NCI-H82 treated with DMSO at 0.1 percent for 48 hours (cell line): ENCODE data around the gene MAPK8IP1.

ENCODE experiments used
- DNase-seq: peaks from one replicate; lab custom pipeline; 2025; ENCODE audit not compliant: unreplicated experiment; lab: John Stamatoyannopoulos, UW

The MAPK8IP1 gene

GRCh38 chr11:45924036-45924915, 38.8 kb downstream of the MAPK8IP1 start:
- no peak for DNase-seq

GRCh38 chr11:45924927-45925326, 39.5 kb downstream of the MAPK8IP1 start:
- DNase-seq = no peak

DNA sequence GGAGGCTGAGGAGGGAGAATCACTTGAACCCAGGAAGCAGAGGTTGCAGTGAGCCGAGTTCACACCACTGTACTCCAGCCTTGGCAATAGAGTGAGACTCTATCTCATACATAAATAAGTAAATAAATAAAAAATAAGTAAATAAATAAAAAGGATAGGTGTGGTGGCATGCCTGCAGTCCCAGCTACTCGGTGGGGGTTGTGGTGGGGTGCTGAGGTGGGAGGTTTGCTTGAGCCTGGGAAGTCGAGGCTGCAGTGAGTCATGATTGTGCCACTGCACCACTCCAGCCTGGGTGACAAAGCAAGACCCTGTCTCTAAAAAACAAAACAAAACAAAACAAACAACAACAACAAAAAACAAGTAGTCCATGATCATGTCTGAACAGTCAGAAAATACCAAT, 40.1 kb downstream of the MAPK8IP1 start:
- DNase-seq = no peak

DNA sequence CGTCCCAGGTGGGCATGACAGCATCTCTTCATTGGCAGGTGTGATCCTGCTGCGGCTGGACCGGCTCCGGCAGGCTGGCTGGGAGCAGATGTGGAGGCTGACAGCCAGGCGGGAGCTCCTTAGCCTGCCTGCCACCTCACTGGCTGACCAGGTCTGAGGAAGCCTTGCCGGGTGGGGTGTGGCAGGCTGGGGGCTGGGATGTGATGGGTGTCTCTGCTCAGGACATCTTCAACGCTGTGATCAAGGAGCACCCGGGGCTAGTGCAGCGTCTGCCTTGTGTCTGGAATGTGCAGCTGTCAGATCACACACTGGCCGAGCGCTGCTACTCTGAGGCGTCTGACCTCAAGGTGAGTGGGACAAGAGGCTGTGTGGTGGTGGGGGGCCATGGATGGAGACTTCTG, 40.5 kb downstream of the MAPK8IP1 start:
- no peak for DNase-seq

DNA sequence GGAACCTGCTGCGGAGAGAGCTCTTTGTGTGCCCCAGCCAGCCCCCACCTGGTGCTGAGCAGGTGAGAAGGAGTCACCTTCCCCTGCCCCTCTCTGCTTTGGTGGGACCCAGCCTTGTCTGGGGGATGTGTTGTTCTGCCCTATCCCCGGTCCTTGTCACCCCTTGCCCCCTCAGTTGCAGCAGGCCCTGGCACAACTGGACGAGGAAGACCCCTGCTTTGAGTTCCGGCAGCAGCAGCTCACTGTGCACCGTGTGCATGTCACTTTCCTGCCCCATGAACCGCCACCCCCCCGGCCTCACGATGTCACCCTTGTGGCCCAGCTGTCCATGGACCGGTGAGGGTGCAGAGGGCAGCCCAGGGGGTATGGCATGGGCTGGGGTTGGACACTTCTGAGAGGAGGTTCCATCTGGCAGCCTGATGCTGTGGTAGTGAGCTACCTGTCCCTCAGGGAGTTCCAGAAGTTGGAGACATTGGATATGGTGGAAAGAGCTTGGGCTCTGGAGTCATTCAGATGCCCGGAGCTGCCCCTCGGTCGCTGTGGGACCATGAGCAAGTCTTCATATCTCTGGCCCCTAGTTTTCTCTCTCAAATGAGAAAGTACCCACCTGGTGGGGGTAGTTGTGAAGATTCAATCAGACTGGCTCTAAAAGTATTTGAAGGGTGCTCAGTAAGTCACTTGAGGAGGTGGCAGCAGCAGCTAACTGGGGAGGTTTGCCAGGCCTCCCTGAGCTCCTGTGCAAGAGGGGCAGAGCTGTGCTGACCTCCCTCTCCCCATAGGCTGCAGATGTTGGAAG, 41.3 kb downstream of the MAPK8IP1 start:
- DNase-seq = no peak

- DNase-seq = no peak
Observed at GRCh38 chr11:45927332-45927683, 41.9 kb downstream of the MAPK8IP1 start.

GRCh38 chr11:45927684-45928413, 42.4 kb downstream of the MAPK8IP1 start:
- no peak for DNase-seq

DNA sequence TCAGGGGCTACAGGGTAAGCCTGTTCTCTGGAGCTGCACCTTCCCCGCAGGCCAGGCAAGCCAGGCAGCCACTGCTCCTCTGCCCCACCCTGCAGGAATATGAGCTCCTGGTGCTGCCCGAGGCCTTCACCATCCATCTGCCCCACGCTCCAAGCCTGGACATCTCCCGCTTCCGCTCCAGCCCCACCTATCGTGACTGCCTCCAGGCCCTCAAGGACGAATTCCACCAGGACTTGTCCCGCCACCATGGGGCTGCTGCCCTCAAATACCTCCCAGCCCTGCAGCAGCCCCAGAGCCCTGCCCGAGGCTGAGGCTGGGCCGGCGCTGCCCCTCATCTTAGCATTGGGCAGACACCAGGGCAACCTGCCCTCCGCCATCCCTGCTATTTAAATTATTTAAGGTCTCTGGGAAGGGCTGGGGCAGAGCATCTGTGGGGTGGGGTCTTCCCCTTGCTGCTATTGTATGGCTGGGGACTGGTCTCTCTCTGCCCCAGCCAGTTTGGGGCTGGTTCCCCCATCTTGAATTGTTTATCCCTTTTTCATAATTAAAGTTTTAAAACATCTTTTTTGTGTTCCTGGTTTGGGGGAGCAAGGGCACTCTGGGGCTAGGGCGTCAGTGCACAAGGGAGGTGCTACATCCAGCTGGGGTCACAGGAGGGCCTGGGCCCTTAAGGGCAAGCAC, 43.2 kb downstream of the MAPK8IP1 start:
- no peak for DNase-seq

DNA sequence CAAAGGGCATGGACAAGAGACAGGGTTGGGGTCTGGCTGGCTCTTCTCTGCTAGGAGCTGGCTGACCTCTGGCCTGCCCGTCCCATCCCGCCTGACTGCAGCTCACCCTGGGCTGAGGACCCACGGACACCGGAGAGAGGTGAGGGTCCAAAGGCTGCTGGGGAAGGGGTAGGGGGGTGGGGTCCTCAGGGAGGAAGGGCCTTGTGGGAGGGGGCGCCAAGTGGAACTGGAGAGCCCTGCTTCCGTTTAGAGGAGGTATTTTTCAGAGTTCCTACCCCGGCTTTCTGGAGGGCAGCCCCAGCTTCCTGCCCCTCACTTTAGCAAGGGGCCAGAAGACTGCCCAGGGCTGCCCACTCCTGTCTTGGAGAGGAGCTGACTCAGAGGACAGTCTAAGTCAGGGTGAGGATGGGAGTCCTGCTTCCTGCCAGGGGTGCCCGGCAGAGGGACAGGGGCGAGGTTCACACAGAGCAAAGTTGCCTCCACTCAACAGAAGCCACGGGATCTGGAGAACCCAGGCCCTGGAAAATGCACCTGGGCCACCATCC, 44.1 kb downstream of the MAPK8IP1 start:
- no peak for DNase-seq

- no peak for DNase-seq
Observed at GRCh38 chr11:45930031-45930794, 44.8 kb downstream of the MAPK8IP1 start.

GRCh38 chr11:45930951-45931570, 45.6 kb downstream of the MAPK8IP1 start:
- DNase-seq = no peak

DNA sequence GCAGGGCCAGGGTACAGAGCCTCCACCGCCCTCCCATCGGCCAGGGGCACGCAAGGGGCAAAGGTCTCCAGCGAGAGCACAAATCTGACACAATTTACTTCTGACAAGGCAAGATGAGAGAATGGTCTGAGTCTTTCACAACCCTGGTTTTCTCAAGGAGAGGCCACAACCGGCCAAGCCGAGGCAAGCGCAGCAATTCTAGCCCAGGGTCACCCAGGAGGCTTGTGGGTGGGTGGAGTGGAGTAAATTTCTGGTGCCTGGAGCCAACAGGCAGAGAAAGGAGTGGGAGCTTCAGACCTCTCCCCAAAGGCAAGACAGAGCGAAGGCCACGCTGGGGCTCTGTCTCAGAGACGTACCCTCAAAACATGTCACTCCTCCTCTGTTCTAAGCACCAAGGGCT, 46.3 kb downstream of the MAPK8IP1 start:
- no peak for DNase-seq

- no peak for DNase-seq
Observed at GRCh38 chr11:45932217-45932616, 46.8 kb downstream of the MAPK8IP1 start.

DNA sequence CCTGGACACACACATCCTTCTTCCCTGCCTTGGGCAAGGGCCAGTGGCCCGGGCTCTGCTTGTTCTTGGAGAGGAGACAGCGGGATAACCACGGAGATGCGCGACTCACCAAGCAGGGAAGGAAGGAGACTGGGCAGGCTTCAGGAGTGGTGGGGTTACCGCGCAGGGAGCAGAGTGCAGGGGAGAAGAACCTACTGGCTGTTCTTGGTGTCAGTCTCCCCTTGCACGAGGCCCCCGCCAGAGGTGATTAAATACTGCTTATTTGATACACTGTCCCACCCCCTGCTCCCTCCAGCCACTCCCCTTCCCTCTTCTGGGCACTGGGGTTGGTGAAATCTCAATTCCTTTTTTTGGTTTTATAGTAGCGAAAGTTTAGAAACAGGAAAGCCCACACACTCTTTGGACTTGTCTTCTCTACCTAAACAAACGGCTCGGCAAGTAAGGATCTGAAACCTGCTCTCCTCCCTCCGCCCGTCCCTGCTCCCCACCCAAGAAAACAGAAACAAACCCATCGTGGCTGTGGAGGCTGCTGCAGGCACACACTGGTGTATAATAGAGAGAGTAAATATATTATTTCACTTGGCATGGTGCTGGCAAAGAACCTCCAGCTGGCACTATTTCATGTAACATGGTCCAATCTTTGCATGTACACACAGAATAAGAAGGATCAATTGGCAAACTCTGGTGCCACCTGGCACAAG, 47.8 kb downstream of the MAPK8IP1 start:
- DNase-seq = no peak

DNA sequence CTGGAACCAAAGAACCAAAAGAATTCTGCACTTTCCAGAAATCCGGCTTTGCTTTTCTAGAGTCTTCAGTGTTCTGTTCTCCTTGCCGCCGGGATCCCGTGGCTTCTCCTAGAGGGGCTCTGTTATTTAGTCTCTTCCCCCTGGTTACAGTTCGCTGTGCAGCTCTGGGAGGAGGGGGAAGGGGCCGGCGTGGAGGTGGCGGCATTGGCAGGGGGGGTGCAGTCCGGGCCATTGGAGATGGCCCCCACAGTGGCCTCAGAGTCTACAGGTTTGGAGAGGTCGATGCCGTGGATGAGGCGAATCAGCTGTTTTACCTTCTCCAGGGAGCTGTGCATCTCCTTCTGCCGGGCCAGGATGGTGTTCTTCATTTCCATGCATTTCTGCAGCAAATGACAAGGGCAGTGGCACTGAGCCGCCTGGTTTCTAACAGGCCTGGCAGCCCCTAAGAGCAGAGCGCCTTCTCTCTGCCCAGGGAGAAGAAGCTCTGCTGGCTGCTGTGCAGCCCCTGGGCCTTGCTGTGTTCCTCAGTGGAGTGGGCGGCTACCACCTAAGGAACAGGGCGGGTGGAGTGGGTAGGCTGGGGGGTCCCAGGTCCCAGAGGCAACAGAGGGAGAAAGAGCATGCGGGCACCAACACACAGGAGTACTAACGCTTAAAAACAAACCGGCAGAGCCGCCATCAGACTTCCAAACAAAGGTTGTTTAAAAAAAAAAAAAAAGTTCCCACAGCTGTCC, 48.6 kb downstream of the MAPK8IP1 start:
- no peak for DNase-seq

DNA sequence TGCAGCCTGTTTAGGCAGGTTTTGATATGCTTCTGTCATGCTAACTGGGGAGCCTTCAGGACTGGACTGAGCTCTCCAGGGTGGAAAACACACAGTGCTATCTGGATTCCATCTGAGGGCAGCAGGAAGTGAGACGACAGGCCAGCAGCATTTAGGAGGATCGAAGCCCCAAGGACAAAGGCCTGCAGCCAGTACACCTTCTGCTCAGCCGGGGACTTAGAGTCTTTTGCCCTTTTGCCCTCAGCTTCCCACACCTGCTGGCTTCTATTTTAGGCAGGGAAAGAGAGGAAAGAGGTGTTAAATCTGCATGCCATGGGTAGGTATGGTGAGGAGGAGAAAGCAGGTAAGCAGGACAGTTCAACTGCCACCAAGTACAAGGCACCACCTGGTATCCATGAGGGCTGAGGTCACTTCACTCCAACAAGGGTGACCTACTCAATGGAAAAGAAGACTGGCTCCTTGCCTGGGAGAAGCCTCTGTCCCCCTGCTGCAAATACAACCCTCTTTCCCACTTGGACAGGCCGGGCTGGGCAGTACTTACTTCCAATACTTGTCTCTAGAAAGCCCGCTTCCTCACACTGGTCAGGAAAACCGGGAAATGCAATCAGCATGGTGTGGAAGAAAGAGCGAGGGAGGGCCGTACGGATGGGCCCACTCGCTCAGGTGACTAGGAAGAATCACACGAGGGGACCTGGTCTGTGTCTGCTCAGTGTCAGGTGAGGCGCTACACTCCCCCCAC, 49.3 kb downstream of the MAPK8IP1 start:
- DNase-seq = no peak

DNA sequence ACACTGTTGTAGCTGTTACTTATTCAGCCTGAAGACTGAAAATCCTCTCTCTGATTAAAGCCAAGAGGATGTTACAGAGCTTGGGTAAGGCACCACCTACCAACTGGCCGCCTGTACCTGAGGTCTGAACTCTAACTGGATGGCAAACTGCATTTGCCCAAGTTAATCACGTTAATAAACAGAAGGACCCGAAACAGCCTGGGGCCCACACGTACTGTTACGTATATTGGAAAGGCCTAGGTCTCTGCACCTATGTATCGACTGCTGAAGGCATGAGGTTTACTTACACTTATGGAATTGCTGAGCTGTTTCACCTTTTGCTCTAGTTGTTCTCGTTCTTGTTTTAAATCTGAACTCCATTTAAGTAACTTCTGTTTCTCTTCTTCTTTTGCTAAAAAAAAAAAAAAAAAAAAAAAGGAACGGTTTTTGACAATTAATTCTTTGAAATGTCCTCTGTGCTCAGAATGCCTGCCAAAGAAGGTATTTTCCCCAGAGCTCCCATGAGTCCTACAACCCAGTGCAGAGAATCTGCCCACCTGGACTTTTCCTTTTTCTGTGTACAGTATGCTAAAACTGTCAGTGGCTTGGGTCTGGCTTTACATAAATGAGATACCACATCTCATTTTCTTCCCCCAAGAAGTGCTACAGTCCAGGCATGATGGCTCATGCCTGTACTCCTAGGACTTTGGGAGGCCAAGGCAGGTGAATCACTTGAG, 50.1 kb downstream of the MAPK8IP1 start:
- no peak for DNase-seq
